Activated T-cell treated with anti-CD3 and anti-CD28 coated beads, Interleukin-2, amount 50 U/mL, for 4 hours (primary cell): Measurements from ENCODE around the gene ACBD7. TPM values are rescaled to one million over a fixed set of nuclear protein-coding genes. Genes with fewer than 3 reads are reported as not detected.
A peak's percentile ranks its signal among the peaks of the same experiment; 100 is the strongest.

Experiments used
- ATAC-seq, 2 donors: fragments of 200-7000 bp; cut with Tn5 transposase; one replicate each; pipeline ENCODE4 v1.10.0; 2021
- DNase-seq: peaks from one replicate; pipeline ENCODE4 v3.0.0-alpha.2; 2020
- H3K27me3 Mint-ChIP-seq: one replicate; pipeline ENCODE4 v1.8.0; 2021; ENCODE audit warnings: low read depth, mixed read lengths
- H3K36me3 Mint-ChIP-seq: one replicate; pipeline ENCODE4 v1.8.0; 2022; ENCODE audit warnings: mixed read lengths; ENCODE audit not compliant: insufficient read depth
- H3K4me1 Mint-ChIP-seq: one replicate; pipeline ENCODE4 v1.8.0; 2021; ENCODE audit warnings: low read depth, mixed read lengths
- H3K4me3 Mint-ChIP-seq: one replicate; pipeline ENCODE4 v1.8.0; 2021; ENCODE audit warnings: mild to moderate bottlenecking, moderate library complexity, mixed read lengths
- H3K9me3 Mint-ChIP-seq: one replicate; pipeline ENCODE4 v1.8.0; 2021; ENCODE audit warnings: mixed read lengths
- total RNA-seq, 3 donors: library from RNA; stranded (reverse); gene quantifications; one replicate each; pipeline ENCODE4 v1.2.1, GENCODE V29; 2021

ACBD7 gene
- total RNA-seq = under 1 TPM; 0.23 to 0.79 (median 0.52) TPM

DNA sequence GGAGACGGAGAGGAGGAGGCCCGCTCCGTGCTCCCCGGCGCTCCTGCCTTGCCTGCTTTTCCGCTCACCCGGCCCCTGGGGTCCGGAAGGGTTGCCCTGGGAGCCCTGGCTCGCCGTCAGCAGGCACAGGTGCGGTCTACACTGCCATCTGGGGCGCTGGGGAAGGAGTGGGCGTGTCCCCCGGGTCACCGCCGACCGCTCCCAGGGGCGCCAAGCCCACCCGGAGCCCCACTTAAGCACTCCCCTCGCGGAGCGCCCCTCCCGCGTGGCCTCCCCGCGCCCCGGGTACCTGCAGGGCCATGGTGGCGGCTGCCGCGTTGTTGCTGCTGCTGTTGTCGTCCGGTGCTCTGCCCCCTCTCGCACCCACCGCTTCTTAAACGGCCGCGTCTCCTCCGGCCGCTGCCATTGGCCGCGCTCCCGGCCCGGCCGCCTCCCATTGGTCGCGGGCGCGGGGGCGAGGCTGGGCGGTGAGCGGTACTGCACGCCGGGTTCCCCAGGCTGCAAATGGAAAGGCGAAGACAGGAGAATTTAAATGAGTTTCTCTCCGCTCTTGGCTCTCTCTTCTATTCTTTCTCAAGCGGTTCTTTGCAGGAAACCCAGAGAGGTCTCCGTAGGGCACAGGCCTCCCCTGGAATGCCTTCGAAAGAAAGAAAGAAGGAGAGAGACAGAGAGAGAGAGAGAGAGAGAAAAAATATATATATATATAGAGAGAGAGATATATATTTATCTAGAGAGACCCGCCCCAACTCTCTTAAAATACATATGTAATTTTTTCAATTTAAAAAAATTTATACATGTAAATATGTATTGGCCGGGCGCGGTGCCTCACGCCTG is at the start of gene ACBD7:
Gene ACBD7 (minus strand): TSS at position 349 of the 834 bp plus-strand sequence. CDS start 48 bp downstream, at position 301.
- Mint-ChIP-seq H3K4me3 (peak within 1 kb of the TSS; percentile 66), H3K36me3 (no peaks in the 10 kb centered on the region), H3K27me3 (no peaks in the 10 kb centered on the region), H3K4me1 (peaks cover 4% of the 10 kb centered on the region), H3K9me3 (no peaks in the 10 kb centered on the region)
- peak; percentile 100 for ATAC-seq
- peak; percentile 66 for DNase-seq

DNA sequence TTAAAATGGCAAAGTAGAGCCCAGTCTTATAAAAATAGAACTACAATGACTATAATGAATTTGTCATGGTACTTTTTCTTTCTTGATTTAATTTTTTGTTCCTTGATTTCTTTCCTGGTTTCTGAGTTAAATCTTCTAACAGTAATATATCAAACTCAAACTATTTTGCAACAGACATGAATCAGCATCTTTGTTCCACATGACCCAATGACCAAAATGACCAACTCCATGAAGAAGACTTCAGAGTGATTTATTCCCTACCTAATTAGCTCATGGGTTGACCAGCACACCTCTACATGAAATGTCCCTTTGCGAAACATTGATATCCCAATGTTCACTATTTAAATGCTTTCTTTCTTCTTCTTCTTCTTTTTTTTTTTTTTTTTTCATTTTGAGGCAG is 49.1 kb upstream of the ACBD7 start:
- Mint-ChIP-seq H3K27me3 (no peaks in the 10 kb centered on the region), H3K36me3 (peaks cover 36% of the 10 kb centered on the region), H3K9me3 (no peaks in the 10 kb centered on the region), H3K4me3 (no peak overlapping the region), H3K4me1 (peaks cover 27% of the 10 kb centered on the region)
- DNase-seq = no peak
- ATAC-seq = no peak

DNA sequence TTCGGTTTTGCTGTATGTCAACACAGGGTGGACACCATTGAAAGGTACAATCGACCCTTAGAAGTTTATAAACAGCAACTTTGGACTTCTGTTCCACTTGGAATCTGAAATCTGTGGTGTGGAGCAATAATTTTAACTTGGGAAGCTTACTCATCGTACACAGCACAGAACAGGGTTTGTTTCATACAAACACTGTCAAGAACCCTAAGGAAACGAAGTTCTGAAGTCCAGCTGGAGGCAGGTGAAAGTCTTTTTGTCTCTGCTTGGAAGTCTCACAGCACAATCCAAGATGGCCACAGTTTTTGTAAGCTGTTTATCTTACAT is 48.4 kb upstream of the ACBD7 start:
- DNase-seq (no peak), ATAC-seq (no peak)
- peaks cover 21% of the 10 kb centered on the region for H3K4me1 Mint-ChIP-seq
- no peaks in the 10 kb centered on the region for H3K27me3 Mint-ChIP-seq
- H3K36me3 Mint-ChIP-seq = peaks cover 36% of the 10 kb centered on the region
- H3K9me3 Mint-ChIP-seq = no peaks in the 10 kb centered on the region
- H3K4me3 Mint-ChIP-seq = no peak overlapping the region

DNA sequence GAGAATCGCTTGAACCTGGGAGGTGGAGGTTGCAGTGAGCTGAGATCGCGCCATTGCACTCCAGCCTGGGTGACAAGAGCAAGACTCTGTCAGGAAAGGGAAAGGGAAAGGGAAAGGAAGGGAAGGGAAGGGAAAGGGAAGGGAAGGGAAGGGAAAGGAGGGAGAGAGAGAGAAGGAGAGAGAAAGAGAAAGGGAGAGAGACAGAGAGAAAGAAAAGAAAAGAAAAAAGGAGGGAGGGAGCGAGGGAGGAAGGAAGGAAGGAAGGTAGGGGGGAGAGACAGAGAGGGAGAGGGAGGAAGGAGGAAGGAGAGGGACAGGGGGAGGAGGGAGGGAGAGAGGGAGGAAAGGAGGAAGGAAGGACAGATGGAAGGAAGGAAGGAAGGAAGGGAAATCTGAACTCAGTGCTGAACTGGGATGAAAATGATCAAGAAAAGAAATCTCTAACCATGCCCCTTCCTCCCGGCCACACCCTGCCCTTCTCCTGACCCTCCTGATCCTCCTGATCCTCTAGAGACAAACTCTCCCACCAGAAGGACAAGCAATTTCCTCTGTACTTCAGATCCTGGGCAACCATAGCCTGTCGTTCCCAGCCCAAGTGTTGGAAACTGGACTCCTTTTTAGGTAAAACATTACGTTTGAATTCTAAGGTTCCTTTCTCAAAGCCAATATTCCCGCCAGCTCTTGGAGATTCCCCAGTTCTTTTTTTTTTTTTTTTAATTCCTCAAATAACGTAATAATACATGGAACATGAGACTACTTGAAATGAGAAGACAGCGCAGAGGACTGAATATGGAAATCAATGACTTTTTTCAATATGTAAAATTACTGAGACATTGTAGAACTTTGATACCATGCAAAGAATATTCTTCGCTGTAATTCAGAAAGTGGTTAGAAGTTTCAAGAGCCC is 47.8 kb upstream of the ACBD7 start:
- peaks cover 14% of the 10 kb centered on the region for H3K4me1 Mint-ChIP-seq
- DNase-seq (no peak), ATAC-seq (no peak)
- H3K4me3 Mint-ChIP-seq = no peak overlapping the region
- H3K9me3 Mint-ChIP-seq = no peaks in the 10 kb centered on the region
- no peaks in the 10 kb centered on the region for H3K27me3 Mint-ChIP-seq
- peaks cover 37% of the 10 kb centered on the region for H3K36me3 Mint-ChIP-seq

DNA sequence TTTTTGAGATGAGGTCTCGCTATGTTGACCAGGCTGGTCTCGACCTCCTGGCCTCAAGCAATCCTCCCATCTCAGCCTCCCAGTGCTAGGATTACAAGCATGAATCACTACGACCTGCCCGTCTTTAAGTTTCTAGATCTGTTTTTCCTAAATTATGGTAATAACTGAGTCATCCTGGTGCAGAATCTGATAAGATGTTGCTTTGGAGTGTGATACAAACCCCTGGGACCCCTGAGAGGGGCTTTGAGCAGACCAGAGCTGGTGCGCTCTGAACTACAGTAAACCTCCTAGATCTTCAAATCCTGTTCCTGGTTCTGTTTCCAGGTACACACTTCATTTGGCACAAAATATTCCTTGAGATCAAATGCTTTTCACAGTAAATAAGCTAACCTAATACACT is 42.8 kb upstream of the ACBD7 start:
- no peak overlapping the region for H3K4me3 Mint-ChIP-seq

DNA sequence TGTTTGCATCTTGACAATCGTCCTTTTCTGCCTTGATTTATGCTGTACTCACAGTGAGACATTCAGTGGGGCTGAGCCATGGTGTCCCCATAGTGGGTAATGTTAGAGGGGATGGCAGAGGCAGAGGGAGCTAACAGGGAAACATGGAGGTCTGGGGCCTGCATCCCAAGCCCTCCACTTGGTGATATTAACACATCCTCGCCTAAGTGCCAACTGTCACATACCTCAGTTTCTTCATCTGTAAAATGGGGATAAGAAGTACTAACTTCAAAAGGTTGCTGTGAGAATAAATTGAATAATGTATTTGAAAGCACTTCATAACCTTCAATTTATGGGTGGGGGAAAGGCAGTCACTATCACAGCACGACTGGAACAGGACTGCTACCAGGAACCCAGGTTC is 36.3 kb upstream of the ACBD7 start:
- H3K4me1 Mint-ChIP-seq = peaks cover 22% of the 10 kb centered on the region
- H3K27me3 Mint-ChIP-seq = no peaks in the 10 kb centered on the region
- no peaks in the 10 kb centered on the region for H3K9me3 Mint-ChIP-seq
- H3K36me3 Mint-ChIP-seq = peaks cover 39% of the 10 kb centered on the region
- H3K4me3 Mint-ChIP-seq = no peak overlapping the region
- DNase-seq (no peak), ATAC-seq (no peak)

More for the DNA sequence above, 42.8 kb upstream of the ACBD7 start:
- ATAC-seq (no peak), DNase-seq (no peak)
- Mint-ChIP-seq H3K27me3 (no peaks in the 10 kb centered on the region), H3K4me1 (peaks cover 2% of the 10 kb centered on the region), H3K9me3 (no peaks in the 10 kb centered on the region), H3K36me3 (peaks cover 46% of the 10 kb centered on the region)

DNA sequence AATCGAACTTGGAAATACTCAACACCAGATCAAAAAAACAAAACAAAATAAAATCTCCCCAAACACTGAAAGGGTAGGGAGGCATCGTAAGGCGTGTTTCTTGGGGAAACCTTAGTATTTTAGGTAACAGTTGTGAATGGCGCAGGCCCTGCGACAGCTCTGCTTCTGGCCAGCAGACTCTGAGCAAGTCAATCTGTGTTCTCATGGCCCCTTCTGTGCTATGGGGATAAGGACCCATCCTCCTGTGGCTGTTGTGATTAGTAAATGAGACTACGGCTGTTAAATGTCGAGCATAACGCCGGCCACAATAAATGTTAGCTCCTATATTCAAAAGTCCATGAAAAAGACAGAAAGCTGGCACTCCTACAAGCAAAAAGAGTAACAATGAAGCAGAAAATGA is 35.6 kb upstream of the ACBD7 start:
- no peak for ATAC-seq
- peak overlapping the region; percentile 23 for H3K4me3 Mint-ChIP-seq
- no peak for DNase-seq
- H3K9me3 Mint-ChIP-seq = no peaks in the 10 kb centered on the region
- H3K4me1 Mint-ChIP-seq = peaks cover 20% of the 10 kb centered on the region
- H3K27me3 Mint-ChIP-seq = no peaks in the 10 kb centered on the region
- H3K36me3 Mint-ChIP-seq = peaks cover 41% of the 10 kb centered on the region

DNA sequence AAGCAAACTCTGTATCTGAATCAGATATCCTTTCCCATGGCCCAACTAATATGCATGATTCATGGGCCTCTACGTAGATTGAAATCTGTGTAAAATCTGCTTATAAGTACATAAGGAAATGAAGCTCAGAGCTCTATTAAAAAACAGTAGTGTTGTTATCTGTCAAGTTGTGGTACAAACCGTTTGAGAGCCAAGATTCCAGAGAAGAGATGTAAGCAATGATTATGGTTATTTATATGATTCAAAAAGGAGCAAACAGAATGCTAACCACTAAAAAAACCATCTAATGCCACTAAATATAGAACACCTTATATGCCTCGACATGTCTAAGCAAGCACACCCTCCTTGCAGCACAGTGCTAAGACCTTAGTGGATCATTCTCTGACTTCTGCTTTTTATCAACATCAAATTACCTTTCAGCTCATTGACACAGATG is 35.2 kb upstream of the ACBD7 start:
- no peak for DNase-seq
- peak; percentile 71 to 77 for ATAC-seq
- Mint-ChIP-seq H3K4me3 (peak overlapping the region; percentile 23), H3K36me3 (peaks cover 42% of the 10 kb centered on the region), H3K9me3 (no peaks in the 10 kb centered on the region), H3K27me3 (no peaks in the 10 kb centered on the region), H3K4me1 (peaks cover 20% of the 10 kb centered on the region)

DNA sequence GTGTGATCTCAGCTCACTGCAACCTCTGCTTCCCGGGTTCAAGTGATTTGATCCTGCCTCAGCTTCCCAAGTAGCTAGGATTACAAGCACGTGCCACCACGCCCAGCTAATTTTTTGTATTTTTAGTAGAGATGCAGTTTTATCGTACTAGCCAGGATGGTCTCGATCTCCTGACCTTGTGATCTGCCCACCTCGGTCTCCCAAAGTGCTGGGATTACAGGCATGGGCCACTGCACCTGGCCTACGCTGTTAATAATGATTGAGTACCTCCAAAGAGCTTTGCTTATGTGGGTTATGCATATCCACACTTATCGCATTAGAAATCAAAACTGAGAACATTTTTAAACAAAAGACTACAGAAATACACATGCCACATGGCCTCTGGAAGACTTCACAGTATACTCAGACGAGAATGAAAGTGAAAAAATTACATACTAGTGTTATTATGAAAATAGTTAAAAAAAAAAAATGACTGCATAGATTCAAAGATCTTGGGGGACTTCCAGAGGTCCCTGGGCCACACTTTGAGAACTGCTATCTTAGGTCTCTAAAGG is 34.0 kb upstream of the ACBD7 start:
- peak; percentile 79 to 80 for ATAC-seq
- peak overlapping the region; percentile 33 for H3K4me3 Mint-ChIP-seq
- no peak for DNase-seq

DNA sequence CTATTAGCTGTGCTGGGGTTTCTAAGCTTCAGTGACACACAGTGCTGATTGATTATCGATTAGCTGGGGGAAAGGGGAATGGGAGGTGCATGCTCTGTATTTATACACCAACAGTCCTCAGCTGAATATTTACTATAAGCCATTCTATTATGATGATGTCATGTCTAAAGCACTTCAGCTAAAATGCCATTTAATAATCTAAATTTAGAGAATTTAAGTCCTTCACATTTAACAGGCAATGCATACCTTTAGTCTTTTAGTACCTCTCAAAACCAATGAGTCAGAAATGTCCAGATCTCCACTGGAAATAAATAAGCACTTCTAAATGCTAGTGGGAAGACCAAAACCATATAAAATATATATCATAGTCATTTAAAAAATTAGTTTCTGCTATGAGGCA is 33.1 kb upstream of the ACBD7 start:
- ATAC-seq (no peak), DNase-seq (no peak)
- Mint-ChIP-seq H3K36me3 (peaks cover 34% of the 10 kb centered on the region), H3K9me3 (no peaks in the 10 kb centered on the region), H3K27me3 (no peaks in the 10 kb centered on the region), H3K4me3 (no peak overlapping the region), H3K4me1 (peaks cover 20% of the 10 kb centered on the region)

More for the DNA sequence above, 34.0 kb upstream of the ACBD7 start:
- Mint-ChIP-seq H3K27me3 (no peaks in the 10 kb centered on the region), H3K36me3 (peaks cover 34% of the 10 kb centered on the region), H3K4me1 (peaks cover 20% of the 10 kb centered on the region), H3K9me3 (no peaks in the 10 kb centered on the region)

DNA sequence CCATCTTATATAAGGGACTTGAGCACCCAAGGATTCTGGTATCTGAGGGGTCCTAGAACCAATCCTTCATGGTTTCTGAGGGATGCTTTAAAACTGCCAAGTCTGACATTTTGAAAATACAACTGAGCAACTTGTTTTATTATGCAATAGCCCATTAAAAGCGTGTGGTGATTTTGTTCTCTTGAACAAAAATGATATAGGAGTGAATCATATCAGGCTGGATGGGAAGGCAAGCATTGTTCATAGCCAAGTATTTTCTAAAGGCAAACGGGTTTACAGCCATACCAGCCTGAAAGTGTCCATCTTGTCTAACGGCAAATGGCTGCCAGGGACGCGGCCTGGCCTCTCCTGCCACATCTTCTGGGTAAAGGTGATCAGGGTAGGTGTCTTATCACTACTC is 31.9 kb upstream of the ACBD7 start:
- Mint-ChIP-seq H3K27me3 (no peaks in the 10 kb centered on the region), H3K4me3 (no peak overlapping the region), H3K36me3 (peaks cover 30% of the 10 kb centered on the region), H3K9me3 (no peaks in the 10 kb centered on the region), H3K4me1 (peaks cover 20% of the 10 kb centered on the region)
- ATAC-seq (no peak), DNase-seq (no peak)

DNA sequence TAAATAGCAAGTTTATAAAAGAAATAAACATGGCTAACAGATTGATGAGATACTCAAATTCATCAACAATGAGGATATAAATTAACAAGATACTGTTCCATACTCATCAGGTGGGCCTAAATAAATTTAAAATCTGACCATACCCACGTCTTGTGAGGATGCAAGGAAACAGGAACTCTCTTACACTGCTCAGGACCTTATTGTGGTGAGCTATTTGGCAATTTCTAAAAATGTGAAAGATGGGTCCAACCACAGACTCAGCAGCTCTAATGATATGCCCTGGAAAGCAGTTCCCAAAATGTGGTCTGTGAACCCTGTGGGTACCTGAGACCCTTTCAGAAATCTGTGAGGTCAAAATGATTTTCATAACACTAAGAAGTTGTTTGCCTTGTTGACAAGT is 30.0 kb upstream of the ACBD7 start:
- Mint-ChIP-seq H3K27me3 (no peaks in the 10 kb centered on the region), H3K4me1 (peaks cover 10% of the 10 kb centered on the region), H3K9me3 (no peaks in the 10 kb centered on the region), H3K36me3 (peaks cover 22% of the 10 kb centered on the region), H3K4me3 (no peak overlapping the region)
- no peak for ATAC-seq
- DNase-seq = no peak

DNA sequence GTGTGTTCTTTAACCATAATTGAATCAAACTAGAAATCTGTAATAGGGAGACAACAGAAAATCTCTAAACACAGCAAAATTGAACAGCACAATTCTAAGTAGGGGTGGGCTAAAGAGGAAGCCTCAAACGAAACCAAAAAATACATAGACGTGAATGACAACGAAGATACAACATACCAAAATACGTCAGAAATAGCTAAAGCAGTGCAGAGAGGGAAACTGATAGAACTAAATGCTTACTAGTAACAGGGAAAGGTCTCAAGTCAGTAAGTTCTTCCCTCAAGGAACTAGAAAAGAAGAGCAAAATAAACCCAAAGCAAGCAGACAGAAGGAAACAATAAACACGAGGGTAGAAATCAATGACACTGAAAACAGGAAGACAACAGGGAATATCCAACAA is 27.6 kb upstream of the ACBD7 start:
- H3K4me3 Mint-ChIP-seq = no peak overlapping the region
- no peak for ATAC-seq
- peaks cover 24% of the 10 kb centered on the region for H3K36me3 Mint-ChIP-seq
- no peaks in the 10 kb centered on the region for H3K27me3 Mint-ChIP-seq
- no peaks in the 10 kb centered on the region for H3K9me3 Mint-ChIP-seq
- H3K4me1 Mint-ChIP-seq = no peaks in the 10 kb centered on the region
- DNase-seq = no peak

DNA sequence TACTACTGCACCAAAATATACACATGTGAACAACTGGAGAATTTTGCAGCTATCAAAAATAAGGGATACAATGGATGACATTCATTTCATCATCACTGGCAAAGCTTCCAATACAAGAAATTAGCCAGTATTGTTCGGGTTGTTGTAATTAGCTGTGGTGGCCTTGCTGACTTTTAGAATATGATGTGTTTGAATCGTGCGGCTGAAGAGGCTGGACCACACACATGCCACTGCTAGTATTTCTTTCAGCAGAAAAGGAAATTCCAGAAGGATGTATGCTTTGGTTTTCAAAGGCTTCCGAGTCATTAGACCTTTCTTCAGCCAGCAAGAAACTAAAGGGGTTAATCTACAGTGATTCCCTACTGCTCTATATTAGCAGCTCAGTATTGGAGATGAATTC is 25.2 kb upstream of the ACBD7 start:
- no peak for ATAC-seq
- H3K36me3 Mint-ChIP-seq = peaks cover 14% of the 10 kb centered on the region
- DNase-seq = no peak
- no peaks in the 10 kb centered on the region for H3K9me3 Mint-ChIP-seq
- H3K27me3 Mint-ChIP-seq = no peaks in the 10 kb centered on the region
- H3K4me1 Mint-ChIP-seq = no peaks in the 10 kb centered on the region
- no peak overlapping the region for H3K4me3 Mint-ChIP-seq
